ENCODE data around the gene RECK.
A peak's percentile ranks its signal among the peaks of the same experiment; 100 is the strongest.

The RECK gene

DNA sequence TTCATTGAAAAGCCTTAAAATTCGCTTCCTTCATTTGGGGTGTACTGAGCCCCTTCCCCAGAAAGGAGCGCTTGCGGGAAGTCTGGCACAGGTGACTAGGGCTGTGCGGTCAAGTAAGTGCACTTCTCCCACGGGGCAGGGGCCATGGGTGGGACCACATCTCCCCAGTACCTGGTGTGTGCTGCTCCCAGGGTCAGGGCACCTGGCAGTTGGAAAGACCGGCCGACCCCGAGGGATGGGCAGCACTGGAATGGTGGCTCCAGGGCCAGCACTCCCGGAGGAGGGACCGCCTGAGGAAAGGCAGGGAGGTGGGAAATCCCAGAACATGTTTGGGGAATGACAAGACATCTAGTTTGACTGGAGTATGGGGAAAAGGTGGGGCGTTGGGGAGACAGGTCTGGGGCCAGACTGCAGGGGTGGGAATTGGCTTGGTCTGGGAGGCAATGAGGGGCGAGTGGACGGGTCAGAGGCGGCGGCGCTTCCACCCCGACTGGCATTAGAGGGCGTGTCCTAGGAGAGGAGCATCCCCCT lies 99.1 kb downstream of the RECK start:
- peak overlapping the region; percentile 85 for H3K4me3 ChIP-seq (ENCODE audit: insufficient read length, low read depth)
- no peaks in the 10 kb centered on the region for H3K9me3 ChIP-seq (ENCODE audit: insufficient read depth, low read length)
- peaks cover 24% of the 10 kb centered on the region for H3K27me3 ChIP-seq (ENCODE audit: insufficient read depth, insufficient read length)
- no peak for TF ChIP-seq YY1 (IDR thresholded peaks at IDR 0.05; ENCODE audit: insufficient read depth, insufficient read length)
- TF ChIP-seq ZNF274 (IDR thresholded peaks at IDR 0.05; ENCODE audit: low read depth, low read length) = no peak
- no peak for TF ChIP-seq SUZ12 (IDR thresholded peaks at IDR 0.05; ENCODE audit: extremely low read depth, insufficient read depth, insufficient read length)
- peaks cover 25% of the 10 kb centered on the region for H3K36me3 ChIP-seq (ENCODE audit: insufficient read depth, insufficient read length, low read length)
- H3K4me1 ChIP-seq (ENCODE audit: insufficient read depth, insufficient read length) = peaks cover 11% of the 10 kb centered on the region
- no peak for DNase-seq (ENCODE audit: low read depth, low spot score)
- peak overlapping the region; percentile 90 for H3K9ac ChIP-seq (ENCODE audit: insufficient read length, low read depth)

DNA sequence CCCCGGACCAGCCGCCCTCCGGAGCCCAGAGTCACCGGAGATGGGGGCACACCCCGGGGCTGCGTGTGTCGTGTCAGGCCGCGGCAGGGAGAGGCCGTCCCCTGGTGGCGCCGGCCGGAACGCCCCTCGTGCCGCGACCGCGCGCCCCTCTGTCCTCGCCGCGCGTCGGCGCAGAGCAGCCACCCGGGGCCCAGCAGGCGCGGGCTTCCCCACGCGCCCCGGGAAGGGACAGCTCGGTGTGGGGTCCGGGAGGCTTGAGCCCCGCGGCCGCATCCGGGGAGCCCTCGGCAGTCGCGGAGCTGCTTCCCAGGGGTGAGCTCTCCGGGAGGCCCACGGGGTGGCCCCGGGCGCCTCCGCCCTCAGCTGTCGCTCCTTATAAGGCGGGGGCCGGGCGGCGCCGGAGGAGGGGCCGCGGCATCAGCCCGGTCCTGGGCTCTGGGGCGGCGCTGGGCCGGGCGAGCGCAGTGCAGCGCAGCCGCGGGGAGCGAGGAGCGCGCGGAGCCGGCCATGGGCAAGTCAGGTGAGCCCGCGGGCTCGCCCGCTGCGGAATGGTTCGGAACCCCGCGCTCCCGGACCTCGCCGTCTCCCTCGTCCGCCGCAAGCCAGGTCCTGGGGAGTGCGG lies 99.7 kb downstream of the RECK start, which contains the start of gene GLIPR2:
TSS of gene GLIPR2 (plus strand) at position 462 of the 622 bp plus-strand sequence. CDS start at position 508, 46 bp downstream.
- Histone ChIP-seq H3K4me1 (ENCODE audit: insufficient read depth, insufficient read length) (peaks cover 11% of the 10 kb centered on the region), H3K9ac (ENCODE audit: insufficient read length, low read depth) (peak within 1 kb of the TSS; percentile 90), H3K4me3 (ENCODE audit: insufficient read length, low read depth) (peak within 1 kb of the TSS; percentile 85), H3K9me3 (ENCODE audit: insufficient read depth, low read length) (no peaks in the 10 kb centered on the region), H3K27me3 (ENCODE audit: insufficient read depth, insufficient read length) (peaks cover 24% of the 10 kb centered on the region), H3K36me3 (ENCODE audit: insufficient read depth, insufficient read length, low read length) (peaks cover 28% of the 10 kb centered on the region)
- no peak for TF ChIP-seq YY1 (IDR thresholded peaks at IDR 0.05; ENCODE audit: insufficient read depth, insufficient read length)
- TF ChIP-seq SUZ12 (IDR thresholded peaks at IDR 0.05; ENCODE audit: extremely low read depth, insufficient read depth, insufficient read length) = peak; percentile 30
- no peak for DNase-seq (ENCODE audit: low read depth, low spot score)

DNA sequence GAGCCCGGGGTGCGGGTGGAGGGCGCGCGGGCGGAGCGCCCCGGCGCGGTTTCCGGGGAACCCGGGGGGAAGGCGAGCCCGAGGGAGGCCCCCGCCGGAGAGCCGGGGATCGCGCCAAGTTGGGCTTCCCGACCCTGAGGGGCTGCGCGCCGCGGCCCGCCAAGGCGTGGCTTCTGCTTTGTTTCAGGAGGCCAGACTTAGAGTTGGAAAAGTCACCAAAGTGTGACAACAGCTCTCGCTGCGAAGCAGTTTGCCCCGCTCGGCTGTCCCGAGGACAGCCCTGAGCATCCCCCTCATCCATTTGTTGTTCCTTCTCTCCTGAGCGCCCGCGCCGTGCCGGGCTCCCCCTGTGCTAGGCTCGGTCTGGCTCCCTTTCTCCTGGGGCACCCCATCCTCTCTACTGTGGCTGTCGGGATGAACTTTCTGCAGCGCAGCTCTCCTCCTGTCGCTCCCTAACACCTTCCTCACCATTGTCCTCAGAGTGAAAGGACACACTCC lies 100.2 kb downstream of the RECK start:
- Histone ChIP-seq H3K9me3 (ENCODE audit: insufficient read depth, low read length) (no peaks in the 10 kb centered on the region), H3K9ac (ENCODE audit: insufficient read length, low read depth) (peak overlapping the region; percentile 90), H3K36me3 (ENCODE audit: insufficient read depth, insufficient read length, low read length) (peaks cover 32% of the 10 kb centered on the region), H3K4me3 (ENCODE audit: insufficient read length, low read depth) (peak overlapping the region; percentile 85), H3K27me3 (ENCODE audit: insufficient read depth, insufficient read length) (peaks cover 24% of the 10 kb centered on the region), H3K4me1 (ENCODE audit: insufficient read depth, insufficient read length) (peaks cover 16% of the 10 kb centered on the region)
- no peak for DNase-seq (ENCODE audit: low read depth, low spot score)
- TF ChIP-seq YY1 (IDR thresholded peaks at IDR 0.05; ENCODE audit: insufficient read depth, insufficient read length) (no peak), SUZ12 (IDR thresholded peaks at IDR 0.05; ENCODE audit: extremely low read depth, insufficient read depth, insufficient read length) (no peak), ZNF274 (IDR thresholded peaks at IDR 0.05; ENCODE audit: low read depth, low read length) (no peak)

DNA sequence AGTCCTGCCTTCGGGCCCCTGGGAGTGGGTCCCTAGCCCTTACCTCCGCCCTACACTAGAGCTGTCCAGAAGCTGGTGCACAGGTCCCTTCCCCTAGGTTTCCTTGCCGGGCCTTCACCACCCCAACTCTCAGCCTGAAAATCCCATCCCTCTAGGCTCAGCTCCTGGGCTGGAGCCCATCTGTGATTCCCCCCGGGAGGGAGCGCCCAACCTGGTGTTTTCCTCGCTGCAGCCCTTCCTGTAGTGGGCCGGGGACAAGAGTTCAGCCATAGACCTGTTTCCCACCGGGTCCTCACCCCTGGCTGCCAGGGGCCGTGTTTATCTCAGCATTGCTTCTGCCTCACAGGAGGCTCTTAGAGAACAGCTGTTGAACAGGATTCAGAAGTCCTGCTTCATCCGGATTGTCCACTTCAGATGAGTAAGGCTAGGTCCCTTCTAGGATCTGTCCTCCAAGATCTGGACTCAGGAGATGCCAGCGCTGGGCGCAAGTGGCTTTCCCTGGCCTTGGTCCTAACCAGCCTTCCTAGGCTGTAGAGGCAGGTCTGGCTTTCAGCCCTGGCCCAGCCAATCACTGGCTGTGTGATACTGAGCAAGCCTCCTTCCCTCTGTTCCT lies 100.8 kb downstream of the RECK start:
- H3K27me3 ChIP-seq (ENCODE audit: insufficient read depth, insufficient read length) = peaks cover 24% of the 10 kb centered on the region
- peak overlapping the region; percentile 90 for H3K9ac ChIP-seq (ENCODE audit: insufficient read length, low read depth)
- no peaks in the 10 kb centered on the region for H3K9me3 ChIP-seq (ENCODE audit: insufficient read depth, low read length)
- TF ChIP-seq ZNF274 (IDR thresholded peaks at IDR 0.05; ENCODE audit: low read depth, low read length) = no peak
- TF ChIP-seq YY1 (IDR thresholded peaks at IDR 0.05; ENCODE audit: insufficient read depth, insufficient read length) = no peak
- TF ChIP-seq SUZ12 (IDR thresholded peaks at IDR 0.05; ENCODE audit: extremely low read depth, insufficient read depth, insufficient read length) = no peak
- H3K4me1 ChIP-seq (ENCODE audit: insufficient read depth, insufficient read length) = peaks cover 18% of the 10 kb centered on the region
- peak overlapping the region; percentile 85 for H3K4me3 ChIP-seq (ENCODE audit: insufficient read length, low read depth)
- H3K36me3 ChIP-seq (ENCODE audit: insufficient read depth, insufficient read length, low read length) = peaks cover 38% of the 10 kb centered on the region
- DNase-seq (ENCODE audit: low read depth, low spot score) = no peak

DNA sequence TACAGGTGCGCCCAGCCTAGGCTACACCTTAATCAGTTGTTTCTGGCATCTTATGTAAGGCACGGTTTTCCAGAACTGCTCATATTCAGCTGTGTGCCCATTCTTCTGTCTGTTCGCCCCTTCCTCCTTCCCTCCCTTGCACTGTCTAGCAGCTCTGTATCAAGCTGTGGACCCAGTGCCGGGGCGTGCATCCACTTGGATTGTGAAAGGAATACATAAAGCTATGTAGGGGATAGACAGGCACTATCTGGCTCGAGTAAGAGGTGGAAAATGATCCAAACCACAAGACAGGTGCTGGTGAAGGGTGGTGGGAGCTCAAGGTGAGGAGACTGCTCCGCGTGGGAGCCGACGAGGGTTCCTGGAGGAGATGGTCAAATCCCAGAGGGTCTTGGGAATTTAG lies 101.8 kb downstream of the RECK start:
- TF ChIP-seq YY1 (IDR thresholded peaks at IDR 0.05; ENCODE audit: insufficient read depth, insufficient read length) (no peak), ZNF274 (IDR thresholded peaks at IDR 0.05; ENCODE audit: low read depth, low read length) (no peak), SUZ12 (IDR thresholded peaks at IDR 0.05; ENCODE audit: extremely low read depth, insufficient read depth, insufficient read length) (no peak)
- peaks cover 21% of the 10 kb centered on the region for H3K4me1 ChIP-seq (ENCODE audit: insufficient read depth, insufficient read length)
- H3K9me3 ChIP-seq (ENCODE audit: insufficient read depth, low read length) = no peaks in the 10 kb centered on the region
- DNase-seq (ENCODE audit: low read depth, low spot score) = no peak
- H3K9ac ChIP-seq (ENCODE audit: insufficient read length, low read depth) = no peak overlapping the region
- peaks cover 48% of the 10 kb centered on the region for H3K36me3 ChIP-seq (ENCODE audit: insufficient read depth, insufficient read length, low read length)
- no peak overlapping the region for H3K4me3 ChIP-seq (ENCODE audit: insufficient read length, low read depth)
- peaks cover 24% of the 10 kb centered on the region for H3K27me3 ChIP-seq (ENCODE audit: insufficient read depth, insufficient read length)

DNA sequence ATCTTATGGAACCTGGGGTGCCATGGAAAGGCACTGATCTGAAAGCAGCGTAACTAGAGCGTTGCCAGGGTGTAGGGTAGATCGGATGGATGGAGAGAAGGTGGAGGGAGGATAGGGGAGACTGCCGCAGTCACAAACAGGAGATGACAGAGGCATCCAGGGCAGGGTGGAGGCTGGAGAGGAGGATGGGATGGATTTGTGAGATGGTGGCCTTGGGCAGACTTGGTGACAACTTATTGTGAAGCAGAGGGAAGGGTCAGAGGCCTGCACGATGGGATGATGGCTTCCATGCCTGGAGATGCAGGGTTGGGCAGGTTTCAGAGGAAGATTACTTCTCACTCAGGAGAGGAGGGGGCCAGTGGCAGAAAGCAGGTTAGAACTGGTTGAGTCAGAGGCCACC lies 102.2 kb downstream of the RECK start:
- no peak for DNase-seq (ENCODE audit: low read depth, low spot score)
- H3K27me3 ChIP-seq (ENCODE audit: insufficient read depth, insufficient read length) = peaks cover 24% of the 10 kb centered on the region
- peaks cover 52% of the 10 kb centered on the region for H3K36me3 ChIP-seq (ENCODE audit: insufficient read depth, insufficient read length, low read length)
- H3K9ac ChIP-seq (ENCODE audit: insufficient read length, low read depth) = no peak overlapping the region
- no peaks in the 10 kb centered on the region for H3K9me3 ChIP-seq (ENCODE audit: insufficient read depth, low read length)
- TF ChIP-seq YY1 (IDR thresholded peaks at IDR 0.05; ENCODE audit: insufficient read depth, insufficient read length) (no peak), ZNF274 (IDR thresholded peaks at IDR 0.05; ENCODE audit: low read depth, low read length) (no peak), SUZ12 (IDR thresholded peaks at IDR 0.05; ENCODE audit: extremely low read depth, insufficient read depth, insufficient read length) (no peak)
- H3K4me3 ChIP-seq (ENCODE audit: insufficient read length, low read depth) = no peak overlapping the region
- peaks cover 21% of the 10 kb centered on the region for H3K4me1 ChIP-seq (ENCODE audit: insufficient read depth, insufficient read length)

All from NT2/D1 (cell line).